Measurements from ENCODE around the gene FDXR.

Gene FDXR

GRCh38 chr17:74821655-74822334 lies 51.0 kb downstream of the FDXR start:
- no peak overlapping the region for H3K4me3 ChIP-seq (ENCODE audit: low read depth, low read length)
- no peak for DNase-seq (ENCODE audit: low read depth)

GRCh38 chr17:74819801-74820436 lies 52.9 kb downstream of the FDXR start:
- DNase-seq (ENCODE audit: low read depth): no peak
- no peak overlapping the region for H3K4me3 ChIP-seq (ENCODE audit: low read depth, low read length)

GRCh38 chr17:74818291-74818938 lies 54.4 kb downstream of the FDXR start:
- no peak for DNase-seq (ENCODE audit: low read depth)
- no peak overlapping the region for H3K4me3 ChIP-seq (ENCODE audit: low read depth, low read length)

- no peak for DNase-seq (ENCODE audit: low read depth)
- no peak overlapping the region for H3K4me3 ChIP-seq (ENCODE audit: low read depth, low read length)
These were observed 55.7 kb downstream of the FDXR start for GRCh38 chr17:74816905-74817620.

- DNase-seq (ENCODE audit: low read depth): no peak
- H3K4me3 ChIP-seq (ENCODE audit: low read depth, low read length): no peak overlapping the region
These were observed 57.0 kb downstream of the FDXR start for GRCh38 chr17:74815550-74816370.

GRCh38 chr17:74815067-74815466 lies 57.7 kb downstream of the FDXR start:
- H3K4me3 ChIP-seq (ENCODE audit: low read depth, low read length): no peak overlapping the region
- DNase-seq (ENCODE audit: low read depth): no peak

- DNase-seq (ENCODE audit: low read depth): no peak
- no peak overlapping the region for H3K4me3 ChIP-seq (ENCODE audit: low read depth, low read length)
These were observed 58.3 kb downstream of the FDXR start for GRCh38 chr17:74814453-74814852.
